Vagina (tissue), 2 donors: ENCODE measurements around the gene BCAS1. TPM values are rescaled to one million over a fixed set of nuclear protein-coding genes. Genes with fewer than 3 reads are reported as not detected.

Experiments
- DNase-seq, 2 donors: peaks; one replicate each; pipeline ENCODE4 v3.0.0-alpha.2; 2017; ENCODE audit errors: extremely low spot score in 2 of 2
- H3K27ac ChIP-seq: fragments of 200-600 bp; sonication (generic); one replicate; pipeline ENCODE4 v1.5.1; 2019
- H3K27me3 ChIP-seq: fragments of 200-600 bp; sonication (generic); one replicate; pipeline ENCODE4 v1.5.1; 2019
- H3K36me3 ChIP-seq, 2 donors: fragments of 200-600 bp; sonication (generic); one replicate each; pipeline ENCODE4 v1.5.1; 2017 to 2019
- H3K4me1 ChIP-seq: fragments of 200-600 bp; sonication (generic); one replicate; pipeline ENCODE4 v1.5.1; 2019
- H3K4me3 ChIP-seq, 2 donors: fragments of 200-600 bp; sonication (generic); 1 replicate in 1 of 2; 2 replicates in 1 of 2; pipeline ENCODE4 v1.5.1; 2016 to 2019
- H3K9me3 ChIP-seq: fragments of 200-600 bp; sonication (generic); one replicate; pipeline ENCODE4 v1.5.1; 2019
- CTCF ChIP-seq, 3 experiments: fragments of 450-650 bp in 2 of 3; fragments of 200-600 bp in 1 of 3; sonication (generic) in 1 of 3; IDR thresholded peaks; one replicate each; pipeline ENCODE4 v1.5.1; 2017 to 2019; ENCODE audit warnings: antibody characterized with exemption in 3 of 3, mild to moderate bottlenecking in 2 of 3, moderate library complexity in 2 of 3
- POLR2A ChIP-seq, 2 donors: fragments of 450-650 bp; IDR thresholded peaks; one replicate each; pipeline ENCODE4 v1.6.1; 2017; ENCODE audit warnings: antibody characterized with exemption in 2 of 2, mild to moderate bottlenecking in 2 of 2, moderate library complexity in 2 of 2
- POLR2AphosphoS5 ChIP-seq, 2 donors: sonication (generic); formaldehyde crosslinking; IDR thresholded peaks; one replicate each; pipeline ENCODE4 v1.9.0; 2017; ENCODE audit warnings: antibody characterized with exemption in 2 of 2, mild to moderate bottlenecking in 2 of 2, low read depth in 1 of 2; ENCODE audit not compliant: insufficient read depth in 1 of 2
- intact Hi-C: fragments of 100-400 bp; cut with DNase I; formaldehyde crosslinking; loops from one replicate; pipeline ENCODE4 v1.15.1; 2023
- total RNA-seq: library from RNA; depleted of rRNA; stranded (reverse); fragments of >200 nt; gene quantifications from one replicate; pipeline ENCODE4 v1.2.3, GENCODE V29; 2016

The BCAS1 gene
- total RNA-seq, 1 donor from 2014 or later, result 2.7 TPM

DNA sequence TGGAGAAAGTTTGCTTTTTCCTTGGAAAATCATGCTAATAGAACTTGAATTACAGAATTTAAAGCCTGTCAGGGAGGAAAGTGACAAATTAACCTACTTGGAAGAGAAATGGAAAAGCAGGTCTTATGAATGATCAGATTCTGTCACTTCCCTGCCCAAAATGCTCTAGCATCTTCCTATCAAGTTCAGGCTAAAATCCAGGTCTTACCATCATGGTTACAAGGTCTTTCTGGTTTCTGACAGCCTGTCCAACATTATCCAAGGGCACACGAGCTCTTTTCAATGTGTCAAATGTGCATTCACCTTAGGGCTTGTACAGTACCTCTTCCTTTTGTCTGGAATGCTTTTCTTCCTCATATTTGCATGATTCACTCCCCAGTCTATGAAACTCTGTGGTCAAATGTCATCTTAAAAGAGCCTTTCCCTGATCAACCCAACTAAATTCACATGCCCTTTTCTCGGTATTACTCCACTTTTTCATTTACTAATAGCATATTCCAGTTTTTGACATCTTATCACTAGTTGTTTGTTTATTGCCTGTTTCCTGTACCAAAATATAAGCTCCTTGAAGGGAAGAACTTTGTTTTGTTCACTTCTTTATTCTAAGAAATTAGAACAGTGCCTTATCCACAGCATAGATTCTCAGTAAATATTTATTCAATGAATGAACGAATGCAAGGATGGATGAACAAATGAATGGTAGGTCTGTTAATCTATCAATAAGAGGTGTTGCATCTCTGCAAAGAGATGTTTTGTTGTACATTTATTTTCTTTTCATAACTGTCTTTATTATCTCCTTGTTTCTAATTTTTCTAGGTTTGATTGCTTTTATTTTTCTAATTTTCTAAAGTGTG, 139.5 kb downstream of the BCAS1 start:
- H3K27me3 ChIP-seq, result no peaks in the 10 kb centered on the region
- intact Hi-C loops, result no loop called here
- TF ChIP-seq CTCF (IDR thresholded peaks at IDR 0.05) (no peak), POLR2AphosphoS5 (IDR thresholded peaks at IDR 0.05; ENCODE audit: insufficient read depth in 1 of 2, low read depth in 1 of 2) (no peak), POLR2A (IDR thresholded peaks at IDR 0.05) (no peak)
- DNase-seq, result no peak
- H3K36me3 ChIP-seq, result no peaks in the 10 kb centered on the region
- H3K4me1 ChIP-seq, result peaks cover 26% of the 10 kb centered on the region
- H3K27ac ChIP-seq, result no peak overlapping the region
- no peak overlapping the region for H3K4me3 ChIP-seq
- no peaks in the 10 kb centered on the region for H3K9me3 ChIP-seq

- no peak overlapping the region for H3K4me3 ChIP-seq
- H3K36me3 ChIP-seq, result no peaks in the 10 kb centered on the region
- H3K9me3 ChIP-seq, result no peaks in the 10 kb centered on the region
- H3K27me3 ChIP-seq, result no peaks in the 10 kb centered on the region
- peaks cover 22% of the 10 kb centered on the region for H3K4me1 ChIP-seq
- no peak for DNase-seq
- H3K27ac ChIP-seq, result no peak overlapping the region
- TF ChIP-seq CTCF (IDR thresholded peaks at IDR 0.05) (no peak), POLR2A (IDR thresholded peaks at IDR 0.05) (no peak), POLR2AphosphoS5 (IDR thresholded peaks at IDR 0.05; ENCODE audit: insufficient read depth in 1 of 2, low read depth in 1 of 2) (no peak)
- intact Hi-C loops, result no loop called here
Observed at GRCh38 chr20:53929974-53930650, 140.3 kb downstream of the BCAS1 start.

DNA sequence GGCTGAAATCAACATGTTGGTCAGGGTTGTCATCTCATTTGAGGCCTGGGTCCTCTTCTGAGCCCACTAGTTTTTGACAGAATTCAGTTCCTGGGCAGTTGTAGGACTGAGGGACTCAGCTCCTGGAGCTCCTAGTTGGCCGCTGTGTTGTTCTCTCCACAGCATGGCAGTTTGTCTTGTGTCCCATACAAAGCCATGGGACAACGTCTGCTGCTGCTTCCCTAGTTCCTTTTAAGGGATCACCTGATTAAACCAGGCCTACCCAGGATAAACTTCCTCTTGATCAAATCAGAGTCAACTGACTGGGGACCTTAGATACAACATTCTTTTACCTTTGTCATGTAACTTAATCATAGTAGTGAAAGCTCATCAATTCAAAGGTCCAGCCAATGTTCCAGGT, 141.0 kb downstream of the BCAS1 start:
- Histone ChIP-seq H3K27ac (no peak overlapping the region), H3K36me3 (no peaks in the 10 kb centered on the region), H3K4me1 (peaks cover 15% of the 10 kb centered on the region), H3K4me3 (no peak overlapping the region), H3K9me3 (no peaks in the 10 kb centered on the region), H3K27me3 (no peaks in the 10 kb centered on the region)
- DNase-seq, result no peak
- intact Hi-C loops, result no loop called here
- TF ChIP-seq CTCF (IDR thresholded peaks at IDR 0.05) (no peak), POLR2AphosphoS5 (IDR thresholded peaks at IDR 0.05; ENCODE audit: insufficient read depth in 1 of 2, low read depth in 1 of 2) (no peak), POLR2A (IDR thresholded peaks at IDR 0.05) (no peak)

DNA sequence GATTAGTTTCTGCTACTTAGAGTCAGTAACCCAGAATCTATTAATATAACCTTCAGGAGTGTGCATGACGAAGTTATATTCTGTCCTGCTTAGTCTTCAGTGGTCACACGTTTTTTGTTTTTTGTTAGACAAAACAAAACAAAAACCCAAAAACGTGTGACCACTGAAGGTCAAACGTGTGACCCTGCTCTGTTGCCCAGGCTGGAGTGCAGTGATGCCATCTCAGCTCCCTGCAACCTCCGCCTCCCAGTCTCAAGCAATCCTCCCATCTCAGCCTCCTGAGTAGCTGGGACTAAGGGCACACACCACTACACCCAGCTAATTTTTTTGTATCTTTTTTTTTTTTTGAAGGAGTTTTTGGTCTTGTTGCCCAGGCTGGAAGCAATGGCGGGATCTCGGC, 142.4 kb downstream of the BCAS1 start:
- Histone ChIP-seq H3K4me3 (no peak overlapping the region), H3K36me3 (no peaks in the 10 kb centered on the region), H3K4me1 (peaks cover 20% of the 10 kb centered on the region), H3K27ac (no peak overlapping the region), H3K27me3 (no peaks in the 10 kb centered on the region), H3K9me3 (no peaks in the 10 kb centered on the region)
- no peak for DNase-seq
- no peak for TF ChIP-seq POLR2A (IDR thresholded peaks at IDR 0.05)
- TF ChIP-seq POLR2AphosphoS5 (IDR thresholded peaks at IDR 0.05; ENCODE audit: insufficient read depth in 1 of 2, low read depth in 1 of 2), result no peak
- TF ChIP-seq CTCF (IDR thresholded peaks at IDR 0.05), result no peak
- intact Hi-C loops, result no loop called here
